Measurements from ENCODE around the gene ATAD3C.
"Not testable (repeated sequence)": the region's sequence is repeated elsewhere in the genome, so short reads cannot be mapped to it uniquely, and the experiment has no call there.

The ATAD3C gene

DNA sequence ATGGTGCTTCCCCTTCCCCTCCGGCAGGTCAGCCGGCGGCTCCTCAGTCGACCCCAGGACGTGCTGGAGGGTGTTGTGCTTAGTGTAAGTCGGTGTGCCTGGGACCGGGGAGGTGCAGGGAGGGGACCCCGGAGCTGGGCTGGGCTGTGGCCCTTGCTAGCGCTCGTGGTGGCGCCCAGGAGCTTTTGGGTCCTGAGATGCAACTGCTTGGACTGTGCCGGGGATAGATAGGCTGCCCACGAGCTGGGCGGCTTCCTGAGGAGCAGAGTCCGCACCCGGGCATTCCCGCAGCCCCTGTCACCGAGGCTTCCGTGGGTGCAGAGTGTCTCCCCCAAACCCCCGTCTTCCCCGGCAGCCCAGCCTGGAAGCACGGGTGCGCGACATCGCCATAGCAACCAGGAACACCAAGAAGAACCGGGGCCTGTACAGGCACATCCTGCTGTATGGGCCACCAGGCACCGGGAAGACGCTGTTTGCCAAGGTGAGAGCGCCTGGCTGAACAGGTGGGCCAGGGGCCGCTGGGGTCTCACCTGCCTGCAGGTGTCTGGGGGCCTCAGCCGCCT lies 36.3 kb downstream of the ATAD3C start:
- H3K27me3 ChIP-seq (ENCODE audit: control insufficient read depth in 5 of 5, insufficient read depth in 4 of 5, low read length in 5 of 5); H3K4me1 ChIP-seq (ENCODE audit: control insufficient read depth in 5 of 5, insufficient read depth in 5 of 5, low read length in 5 of 5); H3K9ac ChIP-seq (ENCODE audit: low read length in 5 of 5); H3K27ac ChIP-seq (ENCODE audit: low read depth, low read length); H3K9me3 ChIP-seq (ENCODE audit: control insufficient read depth in 5 of 5, low read length in 5 of 5); H3K4me3 ChIP-seq (ENCODE audit: low read depth in 1 of 5, low read length in 5 of 5): not testable (repeated sequence)
- peaks cover 0 to 87% (median 59%) of the 10 kb centered on the region in 5 donors for H3K36me3 ChIP-seq (ENCODE audit: control insufficient read depth in 5 of 5, insufficient read depth in 5 of 5, low read length in 5 of 5)

DNA sequence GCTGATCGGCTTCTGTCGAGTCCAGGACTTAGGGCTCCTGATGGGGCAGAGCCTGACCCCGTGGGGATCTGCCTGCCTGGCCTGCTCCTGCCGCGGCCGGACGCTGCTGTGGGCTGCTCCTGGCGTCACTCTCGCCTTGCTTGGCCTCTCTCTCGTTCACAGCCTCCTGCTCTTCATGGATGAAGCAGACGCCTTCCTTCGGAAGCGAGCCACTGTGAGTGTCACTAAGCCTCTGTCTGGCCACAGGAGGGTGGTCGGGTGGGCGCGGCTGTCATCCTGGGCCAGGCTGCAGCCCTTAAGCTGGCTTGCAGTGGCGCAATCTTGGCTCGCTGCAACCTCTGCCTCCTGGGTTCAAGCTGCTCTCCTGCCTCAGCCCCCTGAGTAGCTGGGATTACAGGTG lies 38.2 kb downstream of the ATAD3C start:
- Histone ChIP-seq H3K4me1 (ENCODE audit: control insufficient read depth in 5 of 5, insufficient read depth in 5 of 5, low read length in 5 of 5) (no peaks in the 10 kb centered on the region), H3K27ac (ENCODE audit: low read depth, low read length) (no peak overlapping the region), H3K4me3 (ENCODE audit: low read depth in 1 of 5, low read length in 5 of 5) (no peak overlapping the region), H3K27me3 (ENCODE audit: control insufficient read depth in 5 of 5, insufficient read depth in 4 of 5, low read length in 5 of 5) (no peaks in the 10 kb centered on the region), H3K9me3 (ENCODE audit: control insufficient read depth in 5 of 5, low read length in 5 of 5) (peaks cover 0 to 8% (median 0%) of the 10 kb centered on the region in 5 donors), H3K9ac (ENCODE audit: low read length in 5 of 5) (no peak overlapping the region), H3K36me3 (ENCODE audit: control insufficient read depth in 5 of 5, insufficient read depth in 5 of 5, low read length in 5 of 5) (peaks cover 0 to 85% (median 64%) of the 10 kb centered on the region in 5 donors)

DNA sequence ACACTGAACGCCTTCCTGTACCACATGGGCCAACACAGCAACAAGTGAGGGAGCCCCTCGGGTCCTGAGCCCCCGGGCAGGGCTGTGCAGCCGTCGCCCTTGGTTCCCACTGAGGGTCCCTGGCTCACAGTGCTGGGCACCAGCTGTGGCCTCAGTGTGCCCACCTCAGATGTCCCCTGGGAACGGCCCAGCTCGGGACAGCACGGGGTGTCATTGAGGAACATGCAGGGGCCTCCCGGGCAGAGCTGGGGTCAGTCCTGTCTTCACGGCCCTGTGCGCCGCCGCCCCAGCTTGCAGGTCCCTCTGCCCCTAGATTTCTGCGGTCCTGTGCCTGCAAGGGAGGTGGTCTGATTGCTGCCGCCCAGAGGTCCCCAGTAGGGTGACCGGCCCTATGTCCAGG lies 39.7 kb downstream of the ATAD3C start:
- no peaks in the 10 kb centered on the region for H3K27me3 ChIP-seq (ENCODE audit: control insufficient read depth in 5 of 5, insufficient read depth in 4 of 5, low read length in 5 of 5)
- peaks cover 4 to 79% (median 58%) of the 10 kb centered on the region in 5 donors for H3K36me3 ChIP-seq (ENCODE audit: control insufficient read depth in 5 of 5, insufficient read depth in 5 of 5, low read length in 5 of 5)
- H3K9ac ChIP-seq (ENCODE audit: low read length in 5 of 5), result no peak overlapping the region
- no peak overlapping the region for H3K4me3 ChIP-seq (ENCODE audit: low read depth in 1 of 5, low read length in 5 of 5)
- peaks cover 0 to 16% (median 8%) of the 10 kb centered on the region in 5 donors for H3K9me3 ChIP-seq (ENCODE audit: control insufficient read depth in 5 of 5, low read length in 5 of 5)
- H3K4me1 ChIP-seq (ENCODE audit: control insufficient read depth in 5 of 5, insufficient read depth in 5 of 5, low read length in 5 of 5), result no peaks in the 10 kb centered on the region
- no peak overlapping the region for H3K27ac ChIP-seq (ENCODE audit: low read depth, low read length)

DNA sequence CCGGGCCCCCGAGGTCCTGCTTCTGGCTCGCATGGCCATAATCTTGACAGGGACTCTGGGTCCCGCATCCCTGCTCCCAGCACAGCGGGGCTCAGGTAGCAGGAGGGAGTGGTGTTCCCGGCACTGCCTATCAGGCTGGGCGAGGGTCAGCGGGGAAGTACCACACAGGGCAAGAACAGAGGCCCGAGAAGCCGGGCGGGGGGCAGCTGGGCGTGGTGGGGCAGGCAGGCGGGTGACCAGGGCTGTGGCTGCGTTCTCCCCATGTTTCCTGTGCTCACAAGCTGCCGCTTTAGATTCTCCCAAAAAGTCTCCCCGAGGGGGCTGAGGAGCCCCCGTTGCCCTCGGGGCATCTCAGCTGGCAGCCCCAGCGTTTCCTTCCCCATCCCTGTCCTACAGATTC lies 40.4 kb downstream of the ATAD3C start:
- Histone ChIP-seq H3K27me3 (ENCODE audit: control insufficient read depth in 5 of 5, insufficient read depth in 4 of 5, low read length in 5 of 5) (no peaks in the 10 kb centered on the region), H3K4me1 (ENCODE audit: control insufficient read depth in 5 of 5, insufficient read depth in 5 of 5, low read length in 5 of 5) (no peaks in the 10 kb centered on the region), H3K27ac (ENCODE audit: low read depth, low read length) (no peak overlapping the region), H3K9me3 (ENCODE audit: control insufficient read depth in 5 of 5, low read length in 5 of 5) (peaks cover 0 to 16% (median 8%) of the 10 kb centered on the region in 5 donors), H3K4me3 (ENCODE audit: low read depth in 1 of 5, low read length in 5 of 5) (no peak overlapping the region), H3K36me3 (ENCODE audit: control insufficient read depth in 5 of 5, insufficient read depth in 5 of 5, low read length in 5 of 5) (peaks cover 4 to 78% (median 59%) of the 10 kb centered on the region in 5 donors), H3K9ac (ENCODE audit: low read length in 5 of 5) (no peak overlapping the region)

DNA sequence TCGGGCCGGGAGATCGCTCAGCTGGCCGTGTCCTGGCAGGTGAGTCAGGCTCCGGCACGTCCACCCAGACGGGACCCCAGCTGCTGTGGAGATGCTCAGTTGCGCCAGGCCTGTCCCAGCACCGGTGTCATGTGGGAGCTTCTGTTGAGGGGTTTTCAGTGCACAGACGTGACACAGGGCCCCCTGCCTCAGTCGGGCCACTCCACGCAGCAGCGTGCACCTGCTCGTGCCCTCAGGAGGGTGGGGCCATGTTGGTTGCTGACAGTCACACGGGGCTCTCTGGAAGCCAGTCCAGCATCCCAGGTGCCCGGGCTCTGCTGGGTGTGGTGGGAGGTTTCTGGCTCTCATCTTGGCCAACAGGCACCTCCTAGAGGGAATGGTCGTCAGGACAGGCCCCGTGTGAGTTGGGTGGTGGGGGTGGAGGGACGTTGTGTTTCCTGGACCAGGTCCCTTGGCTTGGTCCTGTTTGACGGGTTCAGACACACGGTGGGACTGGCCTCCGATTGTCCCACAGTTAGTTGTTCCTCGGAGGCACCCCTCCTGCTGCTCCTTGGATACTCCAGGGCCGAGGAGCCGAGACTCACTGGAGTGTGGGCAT lies 41.2 kb downstream of the ATAD3C start:
- H3K9me3 ChIP-seq (ENCODE audit: control insufficient read depth in 5 of 5, low read length in 5 of 5), result peaks cover 0 to 16% (median 8%) of the 10 kb centered on the region in 5 donors
- H3K4me3 ChIP-seq (ENCODE audit: low read depth in 1 of 5, low read length in 5 of 5), result no peak overlapping the region
- no peak overlapping the region for H3K9ac ChIP-seq (ENCODE audit: low read length in 5 of 5)
- no peak overlapping the region for H3K27ac ChIP-seq (ENCODE audit: low read depth, low read length)
- H3K4me1 ChIP-seq (ENCODE audit: control insufficient read depth in 5 of 5, insufficient read depth in 5 of 5, low read length in 5 of 5), result no peaks in the 10 kb centered on the region
- no peaks in the 10 kb centered on the region for H3K27me3 ChIP-seq (ENCODE audit: control insufficient read depth in 5 of 5, insufficient read depth in 4 of 5, low read length in 5 of 5)
- H3K36me3 ChIP-seq (ENCODE audit: control insufficient read depth in 5 of 5, insufficient read depth in 5 of 5, low read length in 5 of 5), result peaks cover 4 to 78% (median 66%) of the 10 kb centered on the region in 5 donors

DNA sequence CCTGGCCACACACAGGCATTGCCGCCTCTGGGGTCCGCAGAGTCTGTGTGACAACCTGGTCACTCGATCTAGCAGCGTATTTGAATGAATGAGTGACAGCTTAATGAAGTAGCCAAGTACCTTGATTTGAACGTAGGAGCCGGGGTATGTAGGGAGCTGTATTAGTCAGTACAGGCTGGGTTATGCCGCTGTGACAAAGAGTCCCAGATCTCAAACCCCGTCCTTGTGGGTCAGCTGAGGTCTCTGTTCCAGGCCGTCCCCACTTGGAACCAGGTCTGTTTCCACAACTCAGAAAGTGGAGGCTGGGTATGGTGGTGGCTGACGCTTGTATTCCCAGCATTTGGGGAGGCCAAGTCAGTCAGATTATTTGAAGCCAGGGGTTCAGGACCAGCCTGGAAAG lies 42.1 kb downstream of the ATAD3C start:
- H3K4me1 ChIP-seq (ENCODE audit: control insufficient read depth in 5 of 5, insufficient read depth in 5 of 5, low read length in 5 of 5), result no peaks in the 10 kb centered on the region
- no peak overlapping the region for H3K27ac ChIP-seq (ENCODE audit: low read depth, low read length)
- H3K9ac ChIP-seq (ENCODE audit: low read length in 5 of 5), result no peak overlapping the region
- H3K4me3 ChIP-seq (ENCODE audit: low read depth in 1 of 5, low read length in 5 of 5), result no peak overlapping the region
- H3K36me3 ChIP-seq (ENCODE audit: control insufficient read depth in 5 of 5, insufficient read depth in 5 of 5, low read length in 5 of 5), result peaks cover 4 to 77% (median 63%) of the 10 kb centered on the region in 5 donors
- peaks cover 0 to 16% (median 8%) of the 10 kb centered on the region in 5 donors for H3K9me3 ChIP-seq (ENCODE audit: control insufficient read depth in 5 of 5, low read length in 5 of 5)
- H3K27me3 ChIP-seq (ENCODE audit: control insufficient read depth in 5 of 5, insufficient read depth in 4 of 5, low read length in 5 of 5), result no peaks in the 10 kb centered on the region

DNA sequence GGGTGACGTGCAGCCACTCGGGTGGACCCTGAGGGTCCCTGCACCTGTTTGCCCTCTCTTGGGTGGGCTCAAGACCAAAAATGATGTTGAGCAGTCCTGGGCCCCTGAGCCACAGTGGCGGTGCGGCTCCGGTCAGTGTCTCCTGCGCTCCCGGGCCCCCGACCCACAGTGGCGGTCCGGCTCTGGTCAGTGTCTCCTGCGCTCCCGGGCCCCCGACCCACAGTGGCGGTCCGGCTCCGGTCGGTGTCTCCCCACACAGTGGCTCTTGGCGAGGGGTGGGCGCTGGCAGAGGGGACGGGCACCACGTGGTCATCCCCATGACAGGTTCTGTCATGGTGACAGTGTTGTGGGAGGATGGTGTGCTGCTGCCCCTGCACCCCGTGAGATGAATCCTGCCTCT lies 44.8 kb downstream of the ATAD3C start:
- not testable (repeated sequence) for H3K27ac ChIP-seq (ENCODE audit: low read depth, low read length); H3K4me3 ChIP-seq (ENCODE audit: low read depth in 1 of 5, low read length in 5 of 5); H3K9ac ChIP-seq (ENCODE audit: low read length in 5 of 5); H3K4me1 ChIP-seq (ENCODE audit: control insufficient read depth in 5 of 5, insufficient read depth in 5 of 5, low read length in 5 of 5); H3K27me3 ChIP-seq (ENCODE audit: control insufficient read depth in 5 of 5, insufficient read depth in 4 of 5, low read length in 5 of 5)
- Histone ChIP-seq H3K36me3 (ENCODE audit: control insufficient read depth in 5 of 5, insufficient read depth in 5 of 5, low read length in 5 of 5) (peaks cover 4 to 53% (median 44%) of the 10 kb centered on the region in 5 donors), H3K9me3 (ENCODE audit: control insufficient read depth in 5 of 5, low read length in 5 of 5) (peaks cover 0 to 16% (median 8%) of the 10 kb centered on the region in 5 donors)

DNA sequence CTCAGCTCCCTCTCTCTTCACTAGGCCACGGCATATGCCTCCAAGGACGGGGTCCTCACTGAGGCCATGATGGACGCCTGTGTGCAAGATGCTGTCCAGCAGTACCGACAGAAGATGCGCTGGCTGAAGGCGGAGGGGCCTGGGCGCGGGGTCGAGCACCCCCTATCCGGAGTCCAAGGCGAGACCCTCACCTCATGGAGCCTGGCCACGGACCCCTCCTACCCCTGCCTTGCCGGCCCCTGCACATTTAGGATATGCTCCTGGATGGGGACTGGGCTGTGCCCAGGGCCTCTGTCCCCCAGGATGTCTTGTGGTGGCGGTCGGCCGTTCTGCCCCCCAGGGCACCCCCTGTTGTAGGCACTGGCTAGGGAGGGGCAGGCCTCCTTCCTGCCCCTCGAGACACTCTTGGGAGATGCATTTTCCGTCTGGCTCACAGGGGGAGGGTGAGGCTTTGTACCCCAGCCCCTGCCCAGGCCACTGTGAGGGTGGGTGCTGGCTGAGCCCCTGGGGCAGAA lies 46.0 kb downstream of the ATAD3C start:
- H3K9ac ChIP-seq (ENCODE audit: low read length in 5 of 5); H3K27ac ChIP-seq (ENCODE audit: low read depth, low read length); H3K4me3 ChIP-seq (ENCODE audit: low read depth in 1 of 5, low read length in 5 of 5); H3K27me3 ChIP-seq (ENCODE audit: control insufficient read depth in 5 of 5, insufficient read depth in 4 of 5, low read length in 5 of 5); H3K4me1 ChIP-seq (ENCODE audit: control insufficient read depth in 5 of 5, insufficient read depth in 5 of 5, low read length in 5 of 5): not testable (repeated sequence)
- Histone ChIP-seq H3K36me3 (ENCODE audit: control insufficient read depth in 5 of 5, insufficient read depth in 5 of 5, low read length in 5 of 5) (peaks cover 4 to 41% (median 33%) of the 10 kb centered on the region in 5 donors), H3K9me3 (ENCODE audit: control insufficient read depth in 5 of 5, low read length in 5 of 5) (peaks cover 0 to 16% (median 8%) of the 10 kb centered on the region in 5 donors)

DNA sequence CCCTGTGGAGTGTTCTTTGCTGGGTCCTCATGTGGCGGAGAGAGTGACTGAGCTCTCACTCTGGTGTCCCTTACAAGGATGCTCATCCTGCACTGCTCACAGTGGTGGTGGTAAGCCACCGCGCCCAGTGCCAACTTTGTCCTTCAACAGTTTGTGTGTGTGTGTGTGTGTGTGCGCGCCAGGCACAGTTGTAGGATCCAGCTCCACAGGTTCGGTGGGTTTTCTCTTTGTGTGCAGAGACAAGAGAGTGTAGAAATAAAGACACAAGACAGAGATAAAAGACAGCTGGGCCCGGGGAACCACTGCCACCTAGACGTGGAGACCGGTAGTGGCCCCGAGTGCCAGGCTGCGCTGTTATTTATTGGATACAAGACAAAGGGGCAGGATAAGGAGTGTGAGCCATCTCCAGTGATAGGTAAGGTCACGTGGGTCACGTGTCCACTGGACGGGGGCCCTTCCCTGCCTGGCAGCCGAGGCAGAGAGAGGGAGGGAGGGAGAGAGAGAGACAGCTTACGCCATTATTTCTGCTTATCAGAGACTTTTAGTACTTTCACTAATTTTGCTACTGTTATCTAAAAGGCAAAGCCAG lies 55.4 kb downstream of the ATAD3C start:
- H3K36me3 ChIP-seq (ENCODE audit: control insufficient read depth in 5 of 5, insufficient read depth in 5 of 5, low read length in 5 of 5); H3K27me3 ChIP-seq (ENCODE audit: control insufficient read depth in 5 of 5, insufficient read depth in 4 of 5, low read length in 5 of 5); H3K9me3 ChIP-seq (ENCODE audit: control insufficient read depth in 5 of 5, low read length in 5 of 5); H3K4me1 ChIP-seq (ENCODE audit: control insufficient read depth in 5 of 5, insufficient read depth in 5 of 5, low read length in 5 of 5); H3K9ac ChIP-seq (ENCODE audit: low read length in 5 of 5); H3K27ac ChIP-seq (ENCODE audit: low read depth, low read length): not testable (repeated sequence)
- H3K4me3 ChIP-seq (ENCODE audit: low read depth in 1 of 5, low read length in 5 of 5), result peak overlapping the region in 1 of 5 donors; percentile 46

DNA sequence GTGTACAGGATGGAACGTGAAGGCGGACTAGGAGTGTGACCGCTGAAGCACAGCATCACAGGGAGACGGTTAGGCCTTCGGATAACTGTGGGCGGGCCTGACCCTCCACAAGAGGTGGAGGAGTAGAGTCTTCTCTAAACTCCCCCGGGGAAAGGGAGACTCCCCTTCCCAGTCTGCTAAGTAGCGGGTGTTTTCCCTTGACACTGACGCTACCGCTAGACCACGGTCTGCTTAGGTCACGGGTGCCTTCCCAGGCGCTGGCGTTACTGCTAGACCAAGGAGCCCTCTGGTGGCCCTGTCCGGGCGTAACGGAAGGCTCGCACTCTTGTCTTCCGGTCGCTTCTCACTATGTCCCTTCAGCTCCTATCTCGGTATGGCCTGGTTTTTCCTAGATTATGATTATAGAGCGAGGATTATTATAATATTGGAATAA lies 55.9 kb downstream of the ATAD3C start:
- H3K4me3 ChIP-seq (ENCODE audit: low read depth in 1 of 5, low read length in 5 of 5), result peak overlapping the region in 1 of 5 donors; percentile 46
- H3K9me3 ChIP-seq (ENCODE audit: control insufficient read depth in 5 of 5, low read length in 5 of 5); H3K9ac ChIP-seq (ENCODE audit: low read length in 5 of 5); H3K4me1 ChIP-seq (ENCODE audit: control insufficient read depth in 5 of 5, insufficient read depth in 5 of 5, low read length in 5 of 5); H3K27me3 ChIP-seq (ENCODE audit: control insufficient read depth in 5 of 5, insufficient read depth in 4 of 5, low read length in 5 of 5); H3K27ac ChIP-seq (ENCODE audit: low read depth, low read length); H3K36me3 ChIP-seq (ENCODE audit: control insufficient read depth in 5 of 5, insufficient read depth in 5 of 5, low read length in 5 of 5): not testable (repeated sequence)
